HCT116 (cell line): ENCODE results near the gene SKAP1. TPM values are rescaled to one million over a fixed set of nuclear protein-coding genes. Genes with fewer than 3 reads are reported as not detected.

Experiments
- ATAC-seq: fragments of 200-7000 bp; cut with Tn5 transposase; 2 replicates; pipeline ENCODE4 v1.9.1; 2020; ENCODE audit warnings: mild to moderate bottlenecking, moderate library complexity
- BruUV-seq: library from RNA; stranded (reverse); fragments of 400-500 nt; replicated peaks from 2 replicates; lab custom pipeline; 2021; lab: Mats Ljungman, UMichigan
- CTCF ChIA-PET: fragments of 300-600 bp; sonication (Branson Sonifier 250); formaldehyde crosslinking; loops from one replicate; lab custom pipeline; 2021; ENCODE audit warnings: antibody characterized with exemption; lab: Charles Lee
- POLR2A ChIA-PET: fragments of 300-600, 350-600 bp; sonication (Branson Sonifier 250); formaldehyde crosslinking; loops from one replicate; lab custom pipeline; 2021; ENCODE audit warnings: antibody characterized with exemption; lab: Charles Lee
- RAD21 ChIA-PET, 2 experiments: fragments of 300-600 bp; sonication (Branson Sonifier 250); formaldehyde crosslinking; loops; one replicate each; lab custom pipeline; 2023; ENCODE audit warnings: low total read pairs in 2 of 2; ENCODE audit not compliant: uncharacterized antibody in 2 of 2, unreplicated experiment in 2 of 2, low non-redundant PET in 1 of 2; lab: Charles Lee
- DNase-seq: peaks from one replicate; pipeline ENCODE4 v3.0.0-alpha.2; 2010; ENCODE audit warnings: low read depth, low spot score
- H2AFZ ChIP-seq: fragments of 200-600 bp; shearing (Covaris generic), sonication (generic); 2 replicates; pipeline ENCODE4 v1.6.1; 2017; ENCODE audit warnings: low read depth, mixed run types, mixed read lengths, antibody characterized with exemption, low read length; ENCODE audit not compliant: poor library complexity, severe bottlenecking
- H3K27ac ChIP-seq: 2 replicates; pipeline ENCODE4 v1.5.1; 2012; ENCODE audit warnings: low read depth, low read length
- H3K27me3 ChIP-seq: fragments of 200-600 bp; sonication (generic); 2 replicates; pipeline ENCODE4 v1.6.1; 2016; ENCODE audit warnings: mixed run types, low read length, mixed read lengths; ENCODE audit not compliant: insufficient read depth
- H3K36me3 ChIP-seq, 2 experiments: fragments of 200-500 bp in 1 of 2; fragments of 200-600 bp in 1 of 2; sonication (Bioruptor generic) in 1 of 2; sonication (generic) in 1 of 2; 2 replicates each; pipeline versions ENCODE4 v1.5.1 to v1.6.1; 2014 to 2016; ENCODE audit warnings: low read length in 2 of 2, inconsistent platforms in 1 of 2, mixed read lengths in 1 of 2, mixed run types in 1 of 2; ENCODE audit not compliant: insufficient read depth in 2 of 2, control insufficient read depth in 1 of 2
- H3K4me1 ChIP-seq, 2 experiments: fragments of 200-600 bp in 1 of 2; sonication (generic) in 1 of 2; 2 replicates each; pipeline versions ENCODE4 v1.5.1 to v1.6.1; 2012 to 2017; ENCODE audit warnings: low read length in 2 of 2, inconsistent platforms in 1 of 2, mild to moderate bottlenecking in 1 of 2, mixed read lengths in 1 of 2, mixed run types in 1 of 2, moderate library complexity in 1 of 2; ENCODE audit not compliant: insufficient read depth in 2 of 2, control insufficient read depth in 1 of 2
- H3K4me2 ChIP-seq: fragments of 200-600 bp; sonication (generic); 2 replicates; pipeline ENCODE4 v1.6.1; 2017; ENCODE audit warnings: mixed run types, low read length, mixed read lengths
- H3K4me3 ChIP-seq, 2 experiments: fragments of 200-600 bp in 1 of 2; sonication (generic) in 1 of 2; replicated peaks in 1 of 2; 2 replicates each; pipeline ENCODE4 v1.5.1; 2011 to 2016; ENCODE audit warnings: low read length in 2 of 2, control low read depth in 1 of 2, low read depth in 1 of 2, mild to moderate bottlenecking in 1 of 2, mixed read lengths in 1 of 2, mixed run types in 1 of 2
- H3K79me2 ChIP-seq: fragments of 200-600 bp; sonication (generic); 2 replicates; pipeline ENCODE4 v1.6.1; 2017; ENCODE audit warnings: mild to moderate bottlenecking, mixed run types, low read length, moderate library complexity, mixed read lengths; ENCODE audit not compliant: insufficient read depth
- H3K9ac ChIP-seq: fragments of 200-600 bp; sonication (generic); 2 replicates; pipeline ENCODE4 v1.6.1; 2016; ENCODE audit warnings: low read length, mixed read lengths
- H3K9me2 ChIP-seq: fragments of 200-600 bp; sonication (generic), shearing (Covaris generic); 2 replicates; pipeline ENCODE4 v1.6.1; 2017; ENCODE audit warnings: mixed run types, mild to moderate bottlenecking, moderate library complexity; ENCODE audit not compliant: insufficient read depth
- H3K9me3 ChIP-seq, 2 experiments: fragments of 200-500 bp in 1 of 2; fragments of 200-600 bp in 1 of 2; sonication (Bioruptor generic) in 1 of 2; sonication (generic) in 1 of 2; 2 replicates each; pipeline ENCODE4 v1.6.1; 2014 to 2017; ENCODE audit warnings: low read length in 2 of 2, mixed read lengths in 2 of 2, inconsistent platforms in 1 of 2, low read depth in 1 of 2, mild to moderate bottlenecking in 1 of 2, mixed run types in 1 of 2, moderate library complexity in 1 of 2; ENCODE audit not compliant: control insufficient read depth in 1 of 2, insufficient read depth in 1 of 2
- H4K20me1 ChIP-seq: fragments of 200-600 bp; sonication (generic), shearing (Covaris generic); 2 replicates; pipeline ENCODE4 v1.6.1; 2017; ENCODE audit warnings: mixed run types, mild to moderate bottlenecking, moderate library complexity; ENCODE audit not compliant: insufficient read depth
- ATF3 ChIP-seq: IDR thresholded peaks from 2 replicates; pipeline ENCODE4 v1.6.1; 2012
- EGR1 ChIP-seq: IDR thresholded peaks from 2 replicates; pipeline ENCODE4 v1.6.1; 2012; ENCODE audit warnings: low read depth
- EZH2 ChIP-seq: fragments of 200-600 bp; sonication (generic); IDR thresholded peaks from 2 replicates; pipeline ENCODE4 v1.6.1; 2017; ENCODE audit warnings: antibody characterized with exemption, mixed run types
- EZH2phosphoT487 ChIP-seq: fragments of 200-600 bp; IDR thresholded peaks from 2 replicates; pipeline ENCODE4 v1.6.1; 2018; ENCODE audit warnings: antibody characterized with exemption, borderline replicate concordance
- FOSL1 ChIP-seq: IDR thresholded peaks from 2 replicates; pipeline ENCODE4 v1.6.1; 2012; ENCODE audit warnings: low read depth
- JUND ChIP-seq: IDR thresholded peaks from 2 replicates; pipeline ENCODE4 v1.6.1; 2012
- MAX ChIP-seq: IDR thresholded peaks from 2 replicates; pipeline ENCODE4 v1.6.1; 2012
- POLR2AphosphoS5 ChIP-seq: IDR thresholded peaks from 2 replicates; pipeline ENCODE4 v1.6.1; 2011; ENCODE audit warnings: mild to moderate bottlenecking, low read depth, low read length, moderate library complexity
- SIN3A ChIP-seq: IDR thresholded peaks from 2 replicates; pipeline ENCODE4 v1.6.1; 2012; ENCODE audit warnings: low read depth
- TCF7L2 ChIP-seq: IDR thresholded peaks from 2 replicates; pipeline ENCODE4 v1.7.0; 2011; ENCODE audit warnings: borderline replicate concordance, inconsistent platforms; ENCODE audit not compliant: insufficient read depth, insufficient read length; ENCODE audit errors: extremely low read depth
- YY1 ChIP-seq: IDR thresholded peaks from 2 replicates; pipeline ENCODE4 v1.6.1; 2011; ENCODE audit warnings: low read length, low read depth, moderate library complexity, mild to moderate bottlenecking; ENCODE audit not compliant: insufficient replicate concordance; ENCODE audit errors: extremely low read depth
- ZNF274 ChIP-seq: fragments of 200-500 bp; sonication (Bioruptor generic); IDR thresholded peaks from 2 replicates; pipeline ENCODE4 v1.6.1; 2014; ENCODE audit warnings: mild to moderate bottlenecking, low read depth, low read length, inconsistent platforms
- intact Hi-C: fragments of 100-400 bp; cut with micrococcal nuclease; formaldehyde crosslinking; loops from 2 replicates; pipeline ENCODE4 v1.10.0; 2022
- total RNA-seq: library from RNA; stranded (reverse); gene quantifications from one replicate; pipeline ENCODE4 v1.2.1, GENCODE V29; 2021; ENCODE audit not compliant: unreplicated experiment
- TF ChIP-seq, protein P1 (sequence below): IDR thresholded peaks from 2 replicates; pipeline ENCODE4 v1.6.1; 2012; ENCODE audit warnings: low read depth

SKAP1 gene
- total RNA-seq, 1 experiment from 2014 or later: 12.4 TPM

DNA sequence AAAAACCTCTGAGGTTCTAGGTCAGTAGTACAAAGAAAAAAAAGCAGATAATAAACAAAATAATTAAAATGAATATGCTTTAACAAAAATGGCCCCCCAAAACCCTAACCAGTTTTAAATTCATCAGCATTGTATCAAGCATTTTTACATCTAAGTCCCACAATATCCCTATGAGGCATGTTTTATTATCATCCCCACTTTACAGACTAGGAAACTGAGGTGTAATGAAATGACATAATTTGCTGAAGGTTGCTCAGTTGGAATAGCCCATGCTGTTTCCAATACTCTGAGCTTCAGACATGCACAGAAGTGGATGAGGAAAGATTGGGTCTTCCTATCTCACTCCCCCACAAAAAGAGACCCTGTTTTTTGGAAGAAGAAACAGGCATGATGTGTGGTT is 234.1 kb downstream of the SKAP1 start:
- no peak for TF ChIP-seq TCF7L2
- TF ChIP-seq EZH2phosphoT487: no peak
- TF ChIP-seq EZH2: no peak
- no peak for TF ChIP-seq JUND
- no peak for TF ChIP-seq FOSL1
- no peak for TF ChIP-seq YY1
- no peak for TF ChIP-seq ZNF274
- no peak for TF ChIP-seq MAX
- no peak for TF ChIP-seq SIN3A
- TF ChIP-seq, protein P1, sequence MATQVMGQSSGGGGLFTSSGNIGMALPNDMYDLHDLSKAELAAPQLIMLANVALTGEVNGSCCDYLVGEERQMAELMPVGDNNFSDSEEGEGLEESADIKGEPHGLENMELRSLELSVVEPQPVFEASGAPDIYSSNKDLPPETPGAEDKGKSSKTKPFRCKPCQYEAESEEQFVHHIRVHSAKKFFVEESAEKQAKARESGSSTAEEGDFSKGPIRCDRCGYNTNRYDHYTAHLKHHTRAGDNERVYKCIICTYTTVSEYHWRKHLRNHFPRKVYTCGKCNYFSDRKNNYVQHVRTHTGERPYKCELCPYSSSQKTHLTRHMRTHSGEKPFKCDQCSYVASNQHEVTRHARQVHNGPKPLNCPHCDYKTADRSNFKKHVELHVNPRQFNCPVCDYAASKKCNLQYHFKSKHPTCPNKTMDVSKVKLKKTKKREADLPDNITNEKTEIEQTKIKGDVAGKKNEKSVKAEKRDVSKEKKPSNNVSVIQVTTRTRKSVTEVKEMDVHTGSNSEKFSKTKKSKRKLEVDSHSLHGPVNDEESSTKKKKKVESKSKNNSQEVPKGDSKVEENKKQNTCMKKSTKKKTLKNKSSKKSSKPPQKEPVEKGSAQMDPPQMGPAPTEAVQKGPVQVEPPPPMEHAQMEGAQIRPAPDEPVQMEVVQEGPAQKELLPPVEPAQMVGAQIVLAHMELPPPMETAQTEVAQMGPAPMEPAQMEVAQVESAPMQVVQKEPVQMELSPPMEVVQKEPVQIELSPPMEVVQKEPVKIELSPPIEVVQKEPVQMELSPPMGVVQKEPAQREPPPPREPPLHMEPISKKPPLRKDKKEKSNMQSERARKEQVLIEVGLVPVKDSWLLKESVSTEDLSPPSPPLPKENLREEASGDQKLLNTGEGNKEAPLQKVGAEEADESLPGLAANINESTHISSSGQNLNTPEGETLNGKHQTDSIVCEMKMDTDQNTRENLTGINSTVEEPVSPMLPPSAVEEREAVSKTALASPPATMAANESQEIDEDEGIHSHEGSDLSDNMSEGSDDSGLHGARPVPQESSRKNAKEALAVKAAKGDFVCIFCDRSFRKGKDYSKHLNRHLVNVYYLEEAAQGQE: no peak
- no peak for TF ChIP-seq EGR1
- TF ChIP-seq POLR2AphosphoS5: no peak
- TF ChIP-seq ATF3: no peak
- intact Hi-C loops: no loop called here
- H4K20me1 ChIP-seq: no peaks in the 10 kb centered on the region
- ChIA-PET CTCF (interaction anchor here (1.0 kb wide), 1 partner anchor 169 kb away, joined by 3 read pairs; no protein-coding TSS in a partner anchor), RAD21 (no interaction called here), POLR2A (interaction anchor here (1.1 kb wide), 1 partner anchor 9 kb away, joined by 3 read pairs; no protein-coding TSS in a partner anchor)
- H3K4me2 ChIP-seq: peak overlapping the region; percentile 63; the same call in 1 of the 2 replicates
- H2AFZ ChIP-seq: no peak overlapping the region
- H3K4me3 ChIP-seq: no peak overlapping the region
- ATAC-seq: no peak
- peak overlapping the region; percentile 74; the same call in 1 of the 2 replicates for H3K27ac ChIP-seq
- H3K27me3 ChIP-seq: no peaks in the 10 kb centered on the region
- no peaks in the 10 kb centered on the region for H3K9me2 ChIP-seq
- DNase-seq: no peak
- peak overlapping the region; percentile 51 for H3K9ac ChIP-seq
- H3K9me3 ChIP-seq: no peaks in the 10 kb centered on the region
- BruUV-seq: no TSS peak
- peaks cover 32 to 82% of the 10 kb centered on the region in 2 experiments for H3K4me1 ChIP-seq
- H3K79me2 ChIP-seq: no peaks in the 10 kb centered on the region
- H3K36me3 ChIP-seq: no peaks in the 10 kb centered on the region
